IMR-90 (cell line): Measurements from ENCODE around the gene MAPK11. TPM values are rescaled to one million over a fixed set of nuclear protein-coding genes. Genes with fewer than 3 reads are reported as not detected.

Experiments
- ATAC-seq: fragments of 200-7000 bp; cut with Tn5 transposase; 2 replicates; pipeline ENCODE4 v1.9.1; 2020; ENCODE audit warnings: low read depth, mild to moderate bottlenecking, moderate library complexity
- BruUV-seq: library from RNA; stranded (reverse); fragments of 400-500 nt; replicated peaks from 2 replicates; lab custom pipeline; 2021; lab: Mats Ljungman, UMichigan
- CTCF ChIA-PET: fragments of 300-600 bp; formaldehyde crosslinking; extraction: SDS; loops from one replicate; lab custom pipeline; 2021; ENCODE audit warnings: antibody characterized with exemption; lab: Yijun Ruan, JAX
- POLR2A ChIA-PET: fragments of 300-600 bp; sonication (Branson Sonifier 250); formaldehyde crosslinking; loops from one replicate; lab custom pipeline; 2022; ENCODE audit warnings: antibody characterized with exemption; ENCODE audit not compliant: unreplicated experiment; lab: Charles Lee
- DNase-seq: peaks from one replicate; pipeline ENCODE4 v3.0.0; 2013
- H2AFZ ChIP-seq: replicated peaks from 2 replicates; pipeline ENCODE3; 2013; ENCODE audit warnings: low read length, mild to moderate bottlenecking; ENCODE audit not compliant: poor library complexity
- H2AK5ac ChIP-seq: 2 replicates; pipeline ENCODE4 v1.6.1; 2013; ENCODE audit warnings: low read depth, low read length, inconsistent platforms
- H2AK9ac ChIP-seq: replicated peaks from 2 replicates; pipeline ENCODE3; 2013; ENCODE audit warnings: mild to moderate bottlenecking, low read depth, low read length, moderate library complexity; ENCODE audit not compliant: poor library complexity
- H2BK120ac ChIP-seq: 2 replicates; pipeline ENCODE4 v1.6.1; 2013; ENCODE audit warnings: low read depth, low read length, inconsistent platforms
- H2BK15ac ChIP-seq: 3 replicates; pipeline ENCODE4 v1.6.1; 2013; ENCODE audit warnings: low read depth, low read length, inconsistent platforms
- H2BK20ac ChIP-seq: 2 replicates; pipeline ENCODE4 v1.6.1; 2013; ENCODE audit warnings: low read depth, mild to moderate bottlenecking, inconsistent platforms, low read length, moderate library complexity
- H2BK5ac ChIP-seq: 2 replicates; pipeline ENCODE4 v1.6.1; 2013; ENCODE audit warnings: mild to moderate bottlenecking, low read depth, low read length, inconsistent platforms; ENCODE audit not compliant: poor library complexity, severe bottlenecking
- H3K14ac ChIP-seq: replicated peaks from 2 replicates; pipeline ENCODE4 v1.6.1; 2013; ENCODE audit warnings: low read depth, low read length, inconsistent platforms
- H3K18ac ChIP-seq: 2 replicates; pipeline ENCODE4 v1.6.1; 2013; ENCODE audit warnings: low read depth, low read length, control low read depth
- H3K23ac ChIP-seq: 2 replicates; pipeline ENCODE4 v1.6.1; 2013; ENCODE audit warnings: low read depth, low read length, inconsistent platforms
- H3K27ac ChIP-seq: 2 replicates; pipeline ENCODE4 v1.5.1; 2013; ENCODE audit warnings: mild to moderate bottlenecking, control low read depth, low read length; ENCODE audit not compliant: insufficient read depth
- H3K27me3 ChIP-seq: 2 replicates; pipeline ENCODE4 v1.6.1; 2013; ENCODE audit warnings: low read length; ENCODE audit not compliant: control insufficient read depth, insufficient read depth
- H3K36me3 ChIP-seq: 2 replicates; pipeline ENCODE4 v1.6.1; 2013; ENCODE audit warnings: low read length, mixed read lengths; ENCODE audit not compliant: control insufficient read depth, insufficient read depth
- H3K4ac ChIP-seq: 2 replicates; pipeline ENCODE4 v1.6.1; 2013; ENCODE audit warnings: low read depth, low read length, inconsistent platforms
- H3K4me1 ChIP-seq: 2 replicates; pipeline ENCODE4 v1.6.1; 2013; ENCODE audit warnings: low read length, mixed read lengths; ENCODE audit not compliant: control insufficient read depth, insufficient read depth
- H3K4me2 ChIP-seq: 2 replicates; pipeline ENCODE4 v1.6.1; 2013; ENCODE audit warnings: low read depth, mild to moderate bottlenecking, control low read depth, low read length, moderate library complexity
- H3K4me3 ChIP-seq: 2 replicates; pipeline ENCODE4 v1.5.1; 2013; ENCODE audit warnings: low read depth, mild to moderate bottlenecking, control low read depth, low read length, moderate library complexity; ENCODE audit not compliant: insufficient read depth
- H3K56ac ChIP-seq: 2 replicates; pipeline ENCODE4 v1.6.1; 2013; ENCODE audit warnings: low read length, inconsistent platforms; ENCODE audit not compliant: insufficient read depth; ENCODE audit errors: extremely low read depth
- H3K79me1 ChIP-seq, 2 experiments: 2 replicates each; pipeline ENCODE4 v1.6.1; 2013; ENCODE audit warnings: low read length in 2 of 2, inconsistent platforms in 1 of 2, low read depth in 1 of 2
- H3K9ac ChIP-seq: 2 replicates; pipeline ENCODE4 v1.6.1; 2013; ENCODE audit warnings: low read depth, low read length, control low read depth
- H3K9me1 ChIP-seq: 2 replicates; pipeline ENCODE4 v1.6.1; 2013; ENCODE audit warnings: low read length, inconsistent platforms; ENCODE audit not compliant: insufficient read depth
- H3K9me3 ChIP-seq: 2 replicates; pipeline ENCODE4 v1.6.1; 2013; ENCODE audit warnings: low read length; ENCODE audit not compliant: control insufficient read depth, insufficient read depth
- H4K20me1 ChIP-seq: 2 replicates; pipeline ENCODE4 v1.6.1; 2013; ENCODE audit warnings: low read length, inconsistent platforms; ENCODE audit not compliant: insufficient read depth
- H4K5ac ChIP-seq: 2 replicates; pipeline ENCODE4 v1.6.1; 2013; ENCODE audit warnings: mild to moderate bottlenecking, low read depth, low read length, control low read depth
- H4K8ac ChIP-seq, 2 experiments: 2 replicates each; pipeline ENCODE4 v1.6.1; 2013; ENCODE audit warnings: low read depth in 2 of 2, low read length in 2 of 2, control low read depth in 1 of 2, inconsistent platforms in 1 of 2
- H4K91ac ChIP-seq: 2 replicates; pipeline ENCODE4 v1.6.1; 2013; ENCODE audit warnings: low read depth, low read length, inconsistent platforms; ENCODE audit not compliant: insufficient read depth
- BHLHE40 ChIP-seq: fragments of 150-350 bp; IDR thresholded peaks from 2 replicates; pipeline ENCODE4 v1.6.1; 2016; ENCODE audit warnings: mild to moderate bottlenecking, low read depth, low read length
- ELK1 ChIP-seq: fragments of 150-350 bp; IDR thresholded peaks from 2 replicates; pipeline ENCODE4 v1.6.1; 2016; ENCODE audit warnings: low read depth, mild to moderate bottlenecking, low read length, moderate library complexity, borderline replicate concordance
- FOS ChIP-seq: fragments of 150-350 bp; IDR thresholded peaks from 2 replicates; pipeline ENCODE4 v1.6.1; 2016; ENCODE audit warnings: low read depth, low read length
- POLR2A ChIP-seq: IDR thresholded peaks from 2 replicates; pipeline ENCODE4 v1.6.1; 2012; ENCODE audit warnings: mild to moderate bottlenecking, low read depth, low read length
- RAD21 ChIP-seq: IDR thresholded peaks from 2 replicates; pipeline ENCODE4 v1.6.1; 2012; ENCODE audit warnings: low read length, improper control_type of control experiment
- RCOR1 ChIP-seq: IDR thresholded peaks from 2 replicates; pipeline ENCODE4 v1.6.1; 2012; ENCODE audit warnings: mild to moderate bottlenecking, low read length, improper control_type of control experiment; ENCODE audit not compliant: insufficient replicate concordance
- SMC3 ChIP-seq: fragments of 150-350 bp; IDR thresholded peaks from 2 replicates; pipeline ENCODE4 v1.6.1; 2016; ENCODE audit warnings: low read depth, mild to moderate bottlenecking, antibody characterized with exemption, low read length, moderate library complexity
- WGBS, 2 experiments: methylation state at CpG; one replicate each; pipeline versions ENCODE4 v1.1.5 to v1.1.7; 2013; ENCODE audit warnings: missing lambda C conversion rate in 2 of 2; ENCODE audit not compliant: insufficient read length in 1 of 2; ENCODE audit errors: extremely low coverage in 2 of 2; 5-methylcytosine and 5-hydroxymethylcytosine counted together
- dilution Hi-C: fragments of 300-500 bp; cut with HindIII; formaldehyde crosslinking; loops from one replicate; pipeline ENCODE4 v1.14.3; 2018; ENCODE audit warnings: low sequenced_read_pairs; ENCODE audit not compliant: unreplicated experiment
- in situ Hi-C: fragments of 300-500 bp; cut with MboI; formaldehyde crosslinking; loops from 3 replicates; pipeline ENCODE4 v1.14.3; 2019; ENCODE audit warnings: low sequenced_read_pairs, inconsistent platforms, mixed read lengths
- intact Hi-C: fragments of 100-400 bp; cut with micrococcal nuclease; formaldehyde crosslinking; loops from 2 replicates; pipeline ENCODE4 v1.10.0; 2022
- polyA plus RNA-seq, 3 experiments: library from polyadenylated mRNA; depleted of rRNA; stranded (reverse); fragments of >200 nt; gene quantifications; 2 replicates each; pipeline ENCODE4 v1.2.3, GENCODE V29; 2012; ENCODE audit warnings: low replicate concordance in 1 of 3
- total RNA-seq: library from RNA; depleted of rRNA; stranded (reverse); fragments of >200 nt; gene quantifications from 2 replicates; pipeline ENCODE4 v1.2.3, GENCODE V29; 2012

The MAPK11 gene
- total and polyA plus RNA-seq, 2 of the 4 experiments (the other 2 are of a cell fraction) = 8.1 to 14.4 TPM

GRCh38 chr22:50245214-50246072 lies 24.7 kb downstream of the MAPK11 start:
- peak overlapping the region; percentile 99 for H4K8ac ChIP-seq
- H3K23ac ChIP-seq = 0 out of 2 replicates have a peak overlapping the region, but pooled peaks have one; percentile 50
- H2BK5ac ChIP-seq = peak overlapping the region; percentile 92
- H2BK20ac ChIP-seq = no peak overlapping the region
- H3K9ac ChIP-seq = peak overlapping the region; percentile 98
- peak overlapping the region; percentile 38; the same call in 1 of the 2 replicates for H3K18ac ChIP-seq
- H4K5ac ChIP-seq = peak overlapping the region; percentile 97
- in situ Hi-C loops = no loop called here
- peak overlapping the region; percentile 98 for H2AK9ac ChIP-seq
- 16% methylated on average over 23 of the region's 53 CpGs; no CpG with 5 or more reads in 1 of the 2 experiments for WGBS, 2 experiments
- ATAC-seq (no peak), DNase-seq (no peak)
- H3K4me2 ChIP-seq = peak overlapping the region; percentile 98
- peak overlapping the region; percentile 98 for H3K27ac ChIP-seq
- H3K56ac ChIP-seq = peak overlapping the region; percentile 83
- peaks cover 15 to 60% of the 10 kb centered on the region in 2 experiments for H3K79me1 ChIP-seq
- H3K9me3 ChIP-seq = no peaks in the 10 kb centered on the region
- H4K20me1 ChIP-seq = peaks cover 37% of the 10 kb centered on the region
- peak overlapping the region; percentile 86 for H2AK5ac ChIP-seq
- H3K27me3 ChIP-seq = no peaks in the 10 kb centered on the region
- peak overlapping the region; percentile 96 for H3K4me3 ChIP-seq
- intact Hi-C loops = no loop called here
- ChIA-PET CTCF (no interaction called here), POLR2A (no interaction called here)
- dilution Hi-C loops = no loop called here
- no TSS peak for BruUV-seq
- no peak overlapping the region for H2BK15ac ChIP-seq
- peak overlapping the region; percentile 96 for H4K91ac ChIP-seq
- peaks cover 17% of the 10 kb centered on the region for H3K4me1 ChIP-seq
- H2AFZ ChIP-seq = peak overlapping the region; percentile 96
- TF ChIP-seq BHLHE40 (no peak), ELK1 (no peak), POLR2A (no peak), RCOR1 (no peak), FOS (no peak), RAD21 (no peak), SMC3 (no peak)
- 0 out of 2 replicates have a peak, but pooled peaks cover 3% of the 10 kb centered on the region for H3K9me1 ChIP-seq
- H3K14ac ChIP-seq = peak overlapping the region; percentile 92
- H3K36me3 ChIP-seq = peaks cover 21% of the 10 kb centered on the region
- no peak overlapping the region for H2BK120ac ChIP-seq
- peak overlapping the region; percentile 93 for H3K4ac ChIP-seq
